T-helper 22 cell (primary cell): Measurements from ENCODE around the gene PEX13.
"Not testable (repeated sequence)": the region's sequence is repeated elsewhere in the genome, so short reads cannot be mapped to it uniquely, and the experiment has no call there.

Source experiments
- DNase-seq: peaks from one replicate; pipeline ENCODE4 v3.0.0-alpha.2; 2020; ENCODE audit warnings: low read depth

PEX13 gene, protein sequence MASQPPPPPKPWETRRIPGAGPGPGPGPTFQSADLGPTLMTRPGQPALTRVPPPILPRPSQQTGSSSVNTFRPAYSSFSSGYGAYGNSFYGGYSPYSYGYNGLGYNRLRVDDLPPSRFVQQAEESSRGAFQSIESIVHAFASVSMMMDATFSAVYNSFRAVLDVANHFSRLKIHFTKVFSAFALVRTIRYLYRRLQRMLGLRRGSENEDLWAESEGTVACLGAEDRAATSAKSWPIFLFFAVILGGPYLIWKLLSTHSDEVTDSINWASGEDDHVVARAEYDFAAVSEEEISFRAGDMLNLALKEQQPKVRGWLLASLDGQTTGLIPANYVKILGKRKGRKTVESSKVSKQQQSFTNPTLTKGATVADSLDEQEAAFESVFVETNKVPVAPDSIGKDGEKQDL

GRCh38 chr2:61017556-61018317 is at the start of gene PEX13, which contains the start of gene PUS10:
Gene PEX13, plus strand, starts transcription at chr2:61017720. Its CDS starts 40 bp downstream, at chr2:61017760.
Gene PUS10, minus strand, starts transcription at chr2:61018255. Its CDS starts 6,365 bp downstream, at chr2:61011890.
- peak; percentile 46 for DNase-seq

- DNase-seq: no peak
Observed at GRCh38 chr2:60972889-60973656, 44.4 kb upstream of the PEX13 start.

DNA sequence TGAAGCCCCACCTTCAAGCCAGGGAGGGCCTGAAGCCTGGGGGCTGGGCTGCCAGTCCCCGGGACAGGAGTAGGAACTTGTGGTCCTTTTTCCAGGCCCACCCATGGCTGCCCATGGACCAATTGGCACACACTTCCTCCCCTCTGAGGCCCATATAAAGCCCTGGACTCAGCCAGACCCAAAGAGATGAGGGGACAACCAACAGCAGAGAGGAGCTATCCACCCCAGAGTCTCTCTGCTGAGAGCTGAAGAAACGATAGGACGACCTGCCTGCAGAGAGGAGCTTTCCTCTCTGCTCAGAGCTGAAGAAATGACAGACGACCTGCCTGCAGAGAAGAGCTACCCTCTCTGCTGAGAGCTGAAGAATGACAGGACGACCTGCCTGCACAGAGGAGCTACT is 43.8 kb upstream of the PEX13 start:
- DNase-seq: no peak

DNA sequence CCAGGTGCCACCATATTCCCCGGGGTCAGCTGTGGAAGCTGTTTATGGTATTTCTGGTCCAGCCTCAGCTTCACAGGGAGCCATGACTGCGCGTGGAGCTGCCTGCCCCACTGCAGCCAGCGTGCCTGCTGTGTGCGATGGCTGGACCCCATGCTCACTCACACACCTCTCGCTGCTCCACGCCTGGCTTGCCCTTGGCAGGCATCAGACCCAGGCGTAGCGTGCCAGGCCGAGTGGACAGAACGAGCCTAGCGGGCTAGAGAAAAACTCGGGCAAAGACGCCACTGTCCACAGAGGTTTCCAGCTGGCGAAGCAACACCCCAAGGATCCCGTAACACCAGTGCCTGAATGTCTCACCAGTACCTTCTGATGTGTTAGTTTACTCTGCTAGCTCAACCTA is 42.9 kb upstream of the PEX13 start:
- no peak for DNase-seq

- no peak for DNase-seq
Observed at GRCh38 chr2:60976256-60976850, 41.2 kb upstream of the PEX13 start.

- DNase-seq: no peak
Observed at GRCh38 chr2:60976875-60977561, 40.5 kb upstream of the PEX13 start.

- DNase-seq: no peak
Observed at GRCh38 chr2:60977562-60977895, 40.0 kb upstream of the PEX13 start.

DNA sequence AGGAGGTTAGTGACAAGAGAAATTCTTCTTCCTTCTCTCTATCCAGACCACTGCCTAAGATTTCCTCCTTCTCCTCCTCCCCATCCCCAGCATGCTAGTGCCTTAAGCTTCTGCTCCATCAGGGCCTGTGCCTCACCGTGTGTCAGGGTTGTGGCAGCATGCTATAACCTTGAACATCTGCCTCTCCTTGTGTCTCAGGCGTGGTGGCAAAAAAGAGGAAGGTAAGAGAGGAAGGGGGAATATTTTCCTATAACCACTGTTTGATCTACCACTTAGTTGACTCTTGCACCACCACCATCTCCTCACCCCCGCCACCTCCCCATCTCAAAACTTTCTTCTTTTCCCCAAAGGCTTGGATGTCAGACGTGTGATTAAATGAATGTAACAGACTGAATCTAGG is 38.3 kb upstream of the PEX13 start:
- DNase-seq: no peak

DNA sequence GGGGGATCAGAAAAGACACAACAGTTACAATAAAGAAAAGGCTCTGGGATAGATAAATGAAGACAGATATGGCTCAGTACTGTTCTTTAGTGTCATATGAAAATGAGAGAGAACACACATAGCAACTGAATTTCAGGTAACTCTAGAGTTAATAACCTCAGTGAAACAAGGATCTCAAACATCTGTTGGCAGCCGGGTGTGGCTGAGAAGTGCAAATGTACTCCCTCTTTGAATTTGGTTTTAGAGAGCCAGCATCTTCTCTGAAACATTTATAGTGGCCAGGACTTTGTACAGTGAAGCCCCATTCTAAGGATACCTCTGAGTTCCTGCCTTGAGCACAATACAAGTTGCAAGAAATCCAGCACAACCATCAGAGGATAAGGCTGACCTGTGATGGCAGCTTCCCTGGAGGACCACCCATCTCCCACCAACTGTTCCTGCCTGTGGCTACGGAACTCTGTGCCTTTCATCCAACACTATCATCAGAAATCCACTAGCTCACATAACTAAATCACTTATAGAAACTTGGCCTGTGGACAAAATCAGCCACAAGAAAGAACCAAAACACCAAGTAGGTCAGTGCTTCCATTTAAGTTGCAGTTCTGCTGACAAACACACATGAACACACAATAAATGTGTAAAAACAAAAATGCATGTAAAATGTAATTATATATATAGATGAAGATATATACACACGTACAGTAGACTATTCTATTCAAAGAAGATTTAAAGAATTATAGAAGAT is 37.3 kb upstream of the PEX13 start:
- no peak for DNase-seq

DNA sequence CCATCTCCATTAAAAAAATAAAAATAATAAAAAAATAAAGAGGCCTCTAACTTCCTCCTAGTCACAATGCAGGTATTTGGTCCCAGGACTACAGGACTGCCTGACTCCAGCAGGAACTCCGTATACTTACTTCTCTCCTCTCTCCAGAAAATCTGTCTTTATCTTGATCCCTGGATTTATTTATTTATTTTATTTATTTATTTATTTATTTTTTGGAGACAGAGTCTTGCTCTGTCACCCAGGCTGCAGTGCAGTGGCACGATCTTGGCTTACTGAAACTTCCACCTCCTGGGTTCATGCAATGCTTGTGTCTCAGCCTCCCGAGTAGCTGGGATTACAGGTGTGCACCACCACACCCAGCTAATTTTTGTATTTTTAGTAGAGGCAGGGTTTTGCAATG is 35.5 kb upstream of the PEX13 start:
- not testable (repeated sequence) for DNase-seq

GRCh38 chr2:60984720-60985119 is 32.8 kb upstream of the PEX13 start:
- no peak for DNase-seq

DNA sequence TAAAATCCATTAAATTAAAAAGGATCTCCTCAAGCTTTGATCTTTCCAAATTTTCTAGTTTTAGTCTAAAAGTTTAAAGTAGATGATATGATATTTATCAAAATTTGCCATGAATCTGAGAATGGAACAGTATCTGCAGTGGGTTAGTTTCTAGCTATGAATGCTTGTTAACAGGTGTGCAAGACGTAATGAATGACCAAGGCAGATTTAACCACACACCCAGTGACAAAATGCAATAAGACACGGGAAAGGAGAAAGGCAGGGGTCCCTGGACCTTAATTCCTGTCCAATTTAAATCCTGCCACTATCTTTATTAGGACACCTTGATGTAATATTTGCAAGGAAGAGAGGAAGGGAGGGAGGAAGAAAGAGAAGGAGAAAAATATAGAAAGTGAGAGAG is 30.5 kb upstream of the PEX13 start:
- DNase-seq: no peak

- DNase-seq: not testable (repeated sequence)
Observed at GRCh38 chr2:60987656-60988055, 29.9 kb upstream of the PEX13 start.

DNA sequence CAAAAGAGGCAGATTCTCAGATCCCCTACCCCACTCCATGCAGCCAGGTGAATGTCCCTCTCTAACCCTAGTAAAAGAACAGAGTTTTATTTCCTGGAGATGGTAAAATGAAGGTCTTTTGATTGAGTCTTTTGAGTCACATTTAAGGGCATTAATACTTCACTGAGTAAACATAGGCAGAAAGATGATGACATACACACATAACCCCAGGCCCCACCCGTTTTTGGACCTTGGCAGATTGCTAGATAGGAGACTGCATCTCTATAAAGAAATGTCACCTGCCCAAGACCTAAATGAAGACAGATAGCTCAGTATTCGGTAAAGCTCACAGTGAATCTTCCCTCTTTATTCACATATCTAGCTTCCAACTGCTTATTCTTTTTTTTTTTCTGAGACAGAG is 28.3 kb upstream of the PEX13 start:
- DNase-seq: no peak

DNA sequence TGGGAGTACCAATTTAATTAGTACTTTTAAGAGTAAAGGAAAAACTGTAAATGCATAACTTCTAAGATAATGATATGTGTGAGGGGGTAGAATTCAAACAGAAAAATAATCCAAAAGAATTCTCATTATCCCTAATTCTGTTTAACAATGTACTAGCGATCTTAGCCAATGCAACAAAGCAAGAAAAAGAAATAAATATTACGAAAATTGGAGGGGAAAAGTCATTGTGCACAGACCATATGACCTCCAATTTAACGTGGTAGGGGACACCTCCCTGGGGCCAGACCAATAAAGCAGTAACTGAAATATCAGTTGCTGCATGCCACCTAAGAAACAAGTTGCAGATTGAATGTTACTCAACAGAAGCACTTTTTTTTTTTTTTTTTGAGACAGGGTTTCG is 25.9 kb upstream of the PEX13 start:
- no peak for DNase-seq

DNA sequence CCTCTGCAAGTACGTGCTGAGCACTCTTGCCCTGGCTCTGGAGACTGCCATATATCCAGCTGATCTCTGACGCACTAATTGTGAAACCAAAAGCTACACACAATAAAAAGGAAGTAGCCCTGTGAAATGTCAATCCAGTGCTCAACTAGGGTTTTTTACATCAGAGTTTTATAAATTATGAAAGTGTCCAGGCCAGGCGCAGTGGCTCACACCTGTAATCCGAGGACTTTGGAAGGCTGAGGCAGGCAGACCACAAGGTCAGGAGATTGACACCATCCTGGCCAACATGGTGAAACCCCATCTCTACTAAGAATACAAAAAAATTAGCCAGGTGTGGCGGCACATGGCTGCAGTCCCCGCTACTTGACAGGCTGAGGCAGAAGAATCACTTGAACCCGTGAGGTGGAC is 24.5 kb upstream of the PEX13 start:
- DNase-seq: no peak

- DNase-seq: no peak
Observed at GRCh38 chr2:60994131-60994530, 23.4 kb upstream of the PEX13 start.

- no peak for DNase-seq
Observed at GRCh38 chr2:60998628-60999545, 18.6 kb upstream of the PEX13 start.

GRCh38 chr2:61005736-61006135 is 11.8 kb upstream of the PEX13 start:
- no peak for DNase-seq
